GM18861 (cell line): ENCODE results near the gene SMARCA5.

Experiments used
- ATAC-seq: cut with Tn5 transposase; IDR thresholded peaks from one replicate; pipeline ENCODE4 v1.9.1; 2021; ENCODE audit not compliant: unreplicated experiment

The SMARCA5 gene

DNA sequence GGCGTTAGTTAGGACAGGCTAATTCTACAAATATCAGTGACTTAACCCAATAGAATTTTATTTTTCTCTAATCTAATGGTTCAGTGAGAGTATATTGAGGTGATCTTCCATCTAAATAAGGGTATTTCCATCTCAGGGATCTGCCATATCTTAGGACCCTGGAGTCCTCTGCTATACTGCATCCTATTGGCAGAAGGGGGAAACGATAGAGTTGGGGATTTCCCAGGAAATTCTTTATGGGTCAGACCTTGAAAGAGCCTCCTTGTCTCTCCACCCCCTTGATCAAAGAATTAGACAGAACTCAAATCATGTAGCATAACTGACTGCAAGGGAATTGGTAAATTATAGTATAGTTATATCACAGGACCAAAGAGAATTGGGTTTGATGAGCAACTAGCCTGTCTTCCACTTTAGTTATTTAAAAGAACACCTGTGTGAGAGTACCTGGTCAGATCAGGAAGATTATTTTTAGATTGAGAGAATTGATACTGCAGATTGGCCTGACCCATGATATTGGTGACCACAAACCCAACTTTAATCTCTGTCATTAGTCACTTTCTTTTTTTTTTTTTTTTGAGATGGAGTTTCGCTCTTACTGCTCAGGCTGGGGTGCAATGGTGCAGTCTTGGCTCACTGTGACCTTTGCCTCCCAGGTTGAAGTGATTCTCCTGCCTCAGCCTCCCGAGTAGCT is 25.6 kb downstream of the SMARCA5 start:
- no peak for ATAC-seq

DNA sequence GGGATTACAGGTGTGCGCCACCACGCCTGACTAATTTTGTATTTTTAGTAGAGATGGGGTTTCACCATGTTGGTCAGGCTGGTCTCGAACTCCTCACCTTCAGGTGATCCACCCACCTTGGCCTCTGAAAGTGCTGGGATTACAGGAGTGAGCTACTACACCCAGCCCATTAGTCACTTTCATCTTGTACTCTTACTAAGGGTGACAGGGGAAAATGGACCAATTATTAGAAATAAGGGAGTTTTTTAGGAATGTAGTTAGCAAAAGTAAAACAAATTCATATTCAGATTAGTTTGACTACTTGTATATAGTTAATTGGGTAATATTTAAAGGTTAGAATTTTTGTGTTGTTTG is 26.1 kb downstream of the SMARCA5 start:
- no peak for ATAC-seq

DNA sequence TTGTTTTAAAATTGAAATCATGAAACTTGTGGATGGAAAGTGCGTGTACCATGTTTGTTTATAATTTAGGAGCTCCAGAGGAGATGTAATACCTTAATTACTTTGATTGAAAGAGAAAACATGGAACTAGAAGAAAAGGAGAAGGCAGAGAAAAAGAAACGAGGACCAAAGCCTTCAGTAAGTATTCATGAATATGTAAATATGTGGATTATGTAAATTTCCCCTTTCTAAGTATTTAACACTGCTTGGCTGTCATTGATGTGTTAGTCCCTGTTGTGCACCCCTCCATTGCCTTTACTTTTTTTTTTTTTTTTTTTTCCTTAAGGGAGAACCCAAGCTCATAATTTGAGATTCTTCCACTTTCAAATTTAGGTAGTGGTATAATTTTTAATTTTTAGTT is 36.4 kb downstream of the SMARCA5 start:
- ATAC-seq = no peak

- peak; percentile 61 for ATAC-seq
Observed at GRCh38 chr4:143554728-143555597, 41.5 kb downstream of the SMARCA5 start.

DNA sequence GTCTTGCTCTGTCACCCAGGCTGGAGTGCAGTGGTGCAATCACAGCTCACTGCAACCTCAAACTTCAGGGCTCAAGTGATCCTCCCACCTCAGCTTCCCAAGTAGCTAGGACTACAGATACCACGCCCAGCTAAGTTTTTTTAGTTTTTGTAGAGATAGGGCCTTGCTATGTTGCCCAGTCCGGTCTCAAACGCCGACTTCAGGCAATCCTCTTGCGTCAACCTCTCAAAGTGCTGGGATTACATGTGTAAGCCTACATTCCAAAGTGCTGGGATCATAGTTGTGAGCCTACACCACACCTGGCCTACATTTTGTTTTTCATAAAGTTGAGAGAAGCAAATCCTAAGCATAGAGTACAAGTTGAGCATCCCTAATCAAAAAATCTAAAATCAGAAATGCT is 42.2 kb downstream of the SMARCA5 start:
- no peak for ATAC-seq

- no peak for ATAC-seq
Observed at GRCh38 chr4:143558286-143558685, 44.8 kb downstream of the SMARCA5 start.

DNA sequence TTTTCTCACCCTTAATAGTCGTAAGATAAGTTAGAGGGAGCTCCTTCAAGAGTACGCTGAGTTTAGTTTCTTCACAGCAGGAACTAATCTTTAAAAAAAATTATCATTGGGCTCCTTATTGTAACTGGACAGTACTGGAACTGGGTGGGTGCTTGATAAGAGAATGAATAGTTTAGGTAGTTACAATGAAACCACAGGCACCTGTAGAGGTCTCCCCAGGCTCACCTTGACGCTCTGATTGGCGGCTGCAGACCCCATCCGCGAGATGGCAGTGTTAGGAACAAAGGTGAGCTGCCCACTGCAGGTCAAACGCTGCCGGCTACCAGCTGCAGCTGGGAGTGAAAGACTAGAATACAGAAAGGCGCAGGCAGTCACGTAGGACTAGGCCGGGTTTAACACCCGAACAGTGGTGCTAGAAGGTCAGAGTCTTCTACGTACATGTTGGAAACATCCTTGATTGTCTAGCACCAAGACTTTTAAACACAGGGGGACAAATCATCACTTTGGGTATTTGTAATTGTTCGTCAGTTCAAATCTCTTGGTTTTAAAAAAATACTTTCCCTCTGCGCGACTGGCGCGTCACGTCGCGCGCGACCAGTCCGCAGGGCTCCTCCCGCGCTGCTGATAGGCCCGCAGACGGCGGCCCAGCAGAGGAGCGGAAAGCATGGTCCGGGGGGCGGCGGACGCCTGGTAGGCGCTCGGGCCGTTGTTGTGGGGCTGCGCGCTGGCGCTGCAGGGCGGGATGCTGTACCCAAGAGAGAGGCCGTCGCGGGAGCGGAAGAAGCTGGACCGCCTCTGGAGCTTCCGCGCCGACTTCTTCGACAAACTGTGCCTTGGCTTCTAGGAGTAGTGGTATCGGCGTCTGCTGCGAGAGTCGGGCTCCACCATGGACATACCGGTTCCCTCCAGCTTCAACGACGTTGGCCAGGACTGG is 45.6 kb downstream of the SMARCA5 start:
- ATAC-seq = peak; percentile 85

- no peak for ATAC-seq
Observed at GRCh38 chr4:143559757-143560147, 46.2 kb downstream of the SMARCA5 start.

GRCh38 chr4:143564472-143564871 is 51.0 kb downstream of the SMARCA5 start:
- no peak for ATAC-seq

- no peak for ATAC-seq
Observed at GRCh38 chr4:143575331-143575730, 61.8 kb downstream of the SMARCA5 start.

GRCh38 chr4:143581331-143581946 is 67.9 kb downstream of the SMARCA5 start:
- ATAC-seq = no peak

DNA sequence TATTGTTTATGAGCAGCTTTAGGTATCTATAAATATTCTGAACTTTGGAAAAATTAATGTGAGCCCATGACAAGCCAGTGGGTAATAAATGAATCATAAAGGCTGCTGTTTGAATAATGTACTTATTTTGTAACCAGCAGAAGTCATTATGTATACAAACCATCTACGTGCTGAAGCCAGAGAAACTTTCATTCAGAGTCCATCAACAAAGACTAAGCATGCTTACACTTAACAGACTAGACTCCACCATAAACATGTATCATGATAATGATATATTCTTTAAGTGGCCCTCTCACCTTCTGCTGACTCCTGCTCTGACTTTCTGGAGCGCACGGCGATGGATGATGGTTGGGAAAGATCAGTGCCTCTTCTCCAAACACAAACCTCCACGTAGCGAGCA is 72.0 kb downstream of the SMARCA5 start:
- no peak for ATAC-seq

GRCh38 chr4:143586080-143586479 is 72.6 kb downstream of the SMARCA5 start:
- no peak for ATAC-seq

- ATAC-seq = peak; percentile 64
Observed at GRCh38 chr4:143587703-143588102, 74.2 kb downstream of the SMARCA5 start.

GRCh38 chr4:143597276-143597675 is 83.8 kb downstream of the SMARCA5 start:
- no peak for ATAC-seq

- no peak for ATAC-seq
Observed at GRCh38 chr4:143598816-143599215, 85.3 kb downstream of the SMARCA5 start.

GRCh38 chr4:143599827-143600226 is 86.3 kb downstream of the SMARCA5 start:
- no peak for ATAC-seq

- no peak for ATAC-seq
Observed at GRCh38 chr4:143606480-143606879, 93.0 kb downstream of the SMARCA5 start.
